Hematopoietic multipotent progenitor cell (in vitro differentiated cells): Measurements from ENCODE around the gene MAN2A2. TPM values are rescaled to one million over a fixed set of nuclear protein-coding genes. Genes with fewer than 3 reads are reported as not detected.

Experiments used
- DNase-seq, 3 donors: peaks; one replicate each; pipeline ENCODE4 v3.0.0-alpha.2; 2011 to 2015; ENCODE audit warnings: low read depth in 2 of 3, low spot score in 2 of 3
- total RNA-seq: library from RNA; depleted of rRNA; stranded (reverse); fragments of >200 nt; gene quantifications from one replicate; pipeline ENCODE4 v1.2.3, GENCODE V29; 2012

Gene MAN2A2
- 224 TPM for total RNA-seq

- peak; percentile 45 to 85 (median 71) for DNase-seq
Measured at GRCh38 chr15:90902840-90903732, at the start of gene MAN2A2. Gene MAN2A2 (plus strand): TSS chr15:90903302. CDS start chr15:90904208, 906 bp downstream.

DNA sequence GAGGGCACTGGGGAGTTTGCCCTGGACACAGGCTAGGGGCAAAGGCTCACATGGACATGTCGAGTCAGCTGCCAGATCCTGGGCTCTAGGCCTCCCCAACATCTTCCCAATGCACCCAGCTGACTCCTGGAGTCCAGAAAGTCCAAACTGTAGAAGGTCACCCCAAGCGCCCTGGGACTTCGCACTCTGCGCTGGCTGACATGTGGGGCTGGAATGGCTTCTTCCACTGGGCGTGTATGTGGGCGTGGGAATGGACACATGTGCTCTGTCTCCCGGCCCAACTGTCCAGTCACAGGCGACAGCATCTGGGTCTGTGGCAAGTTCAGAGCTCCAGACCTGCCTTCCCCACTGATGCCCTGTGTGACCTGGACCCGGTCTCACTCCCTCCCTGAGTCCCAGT lies 48.0 kb upstream of the MAN2A2 start:
- no peak for DNase-seq

DNA sequence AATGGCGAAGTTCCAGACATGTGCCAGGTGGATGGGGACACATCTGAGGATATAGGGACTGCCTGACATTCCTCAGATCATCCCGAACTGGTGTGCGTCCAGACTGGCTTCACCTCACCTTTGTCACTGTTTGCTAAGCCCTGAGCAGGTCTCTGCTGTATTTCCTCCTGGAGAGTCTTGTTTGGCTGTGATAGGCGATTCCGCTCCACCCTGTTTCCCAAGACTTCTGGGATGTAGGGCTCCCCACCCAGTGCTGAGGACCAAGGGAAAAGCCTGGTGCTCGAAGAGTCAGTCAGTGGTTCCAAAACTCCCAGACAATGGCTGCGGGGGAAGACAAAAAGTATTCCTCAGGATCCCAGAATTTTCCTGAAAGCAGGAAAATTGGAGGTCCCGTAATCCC lies 45.8 kb upstream of the MAN2A2 start:
- DNase-seq: no peak

DNA sequence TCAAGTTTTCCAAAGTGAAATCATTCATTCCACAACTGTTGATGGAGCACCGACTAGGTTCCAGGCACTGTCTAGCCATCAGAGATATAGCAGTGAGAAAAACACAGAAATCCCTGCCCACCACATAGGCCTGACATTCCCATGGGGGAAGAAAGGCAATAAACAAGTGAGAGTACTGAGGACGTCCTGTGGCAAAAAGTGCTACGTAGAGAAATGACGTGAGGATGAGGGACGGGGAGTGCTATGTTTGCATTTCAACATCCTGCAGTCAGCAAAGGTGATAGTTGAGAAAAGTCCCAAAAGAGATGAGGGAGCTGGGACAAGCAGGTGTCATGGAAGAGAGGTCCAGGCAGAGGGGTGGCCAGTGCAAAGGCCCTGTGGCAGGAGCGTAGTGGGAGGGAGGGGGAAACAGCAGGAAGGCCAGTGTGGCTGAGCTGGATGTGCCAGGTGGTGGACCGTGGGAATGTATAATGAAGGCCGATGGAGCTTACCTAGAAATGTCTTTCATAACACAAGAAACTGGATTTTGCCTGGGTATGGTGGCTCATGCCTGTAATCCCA lies 45.1 kb upstream of the MAN2A2 start:
- no peak for DNase-seq

DNA sequence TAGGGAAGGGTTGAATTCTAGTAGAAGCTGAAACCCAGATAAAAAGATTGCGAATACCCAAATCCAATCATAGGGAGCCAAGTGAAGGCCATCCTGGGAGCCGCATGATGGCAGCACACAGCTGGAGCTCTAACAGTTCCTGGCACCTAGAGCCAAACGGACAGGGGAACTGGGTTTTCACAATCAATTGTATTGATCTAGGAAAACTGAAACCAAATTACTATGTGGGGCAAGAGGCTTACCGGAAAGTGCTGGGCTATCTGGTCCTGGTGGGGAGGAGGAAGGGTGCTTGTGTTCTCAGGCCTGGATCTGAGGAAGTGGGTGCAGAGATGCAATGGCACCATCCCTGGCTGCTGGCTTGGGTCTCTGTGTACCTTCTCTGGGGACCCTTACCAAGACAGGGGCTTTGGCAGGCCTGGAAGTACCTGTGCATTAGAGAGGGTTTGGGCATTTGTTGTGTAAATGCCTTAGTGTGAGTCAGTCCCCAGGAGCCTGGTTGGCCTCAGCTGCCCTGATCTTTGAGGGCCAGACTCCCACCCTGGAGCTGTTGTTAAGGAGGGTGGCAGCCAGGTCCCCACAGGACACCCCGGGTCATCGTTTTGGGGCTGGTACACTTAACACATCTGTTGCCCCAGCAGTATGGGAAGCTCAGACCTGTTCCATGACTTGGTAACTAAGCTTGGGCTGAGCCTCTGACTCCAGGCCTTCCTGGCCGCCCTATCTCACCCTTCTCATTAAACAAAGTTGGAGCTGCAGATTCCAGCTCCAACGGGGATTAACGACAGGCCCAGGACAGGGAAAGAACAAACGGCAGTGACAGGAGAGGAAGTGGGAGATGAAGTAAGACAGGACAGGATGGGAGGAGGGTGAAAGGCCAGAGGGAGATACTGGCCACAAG lies 43.6 kb upstream of the MAN2A2 start:
- DNase-seq: no peak

DNA sequence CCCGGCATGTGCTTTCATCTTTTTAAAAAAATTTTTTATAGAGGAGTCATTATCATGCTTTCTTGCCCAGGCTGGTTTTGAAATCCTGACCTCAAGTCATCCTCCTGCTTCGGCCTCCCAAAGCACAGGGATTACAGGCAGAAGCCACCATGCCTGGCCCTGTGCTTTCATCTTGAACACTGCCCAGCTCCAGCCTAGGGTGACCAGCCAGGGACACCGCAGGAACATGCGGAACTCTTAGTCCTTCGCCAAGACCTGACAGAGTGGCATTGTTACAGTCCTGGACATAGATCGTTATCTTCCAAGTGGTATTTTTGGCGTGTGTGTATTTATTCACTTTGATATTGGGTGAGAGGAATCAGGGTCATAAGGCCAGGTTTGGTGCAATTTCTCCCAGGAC lies 42.7 kb upstream of the MAN2A2 start:
- no peak for DNase-seq

GRCh38 chr15:90860942-90861675 lies 42.0 kb upstream of the MAN2A2 start:
- no peak for DNase-seq

DNA sequence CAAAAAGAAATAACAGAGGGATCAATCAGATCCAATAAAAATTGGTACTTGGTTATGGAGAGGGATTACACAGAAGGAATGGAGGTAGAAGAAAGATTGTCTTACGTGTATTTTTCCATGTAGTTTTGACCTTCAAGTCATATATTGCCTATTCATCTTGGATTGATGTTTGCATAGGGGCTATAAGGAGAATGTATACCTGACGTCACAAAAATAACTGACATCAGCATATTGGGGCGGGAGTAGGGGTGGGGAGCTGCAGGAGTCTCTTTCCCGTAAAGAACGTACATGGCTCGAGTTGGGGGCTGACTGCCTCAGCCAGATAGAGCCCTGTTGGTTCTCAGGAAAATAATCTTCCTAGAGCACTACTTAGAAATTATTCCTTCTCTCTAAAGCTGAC lies 40.6 kb upstream of the MAN2A2 start:
- no peak for DNase-seq

DNA sequence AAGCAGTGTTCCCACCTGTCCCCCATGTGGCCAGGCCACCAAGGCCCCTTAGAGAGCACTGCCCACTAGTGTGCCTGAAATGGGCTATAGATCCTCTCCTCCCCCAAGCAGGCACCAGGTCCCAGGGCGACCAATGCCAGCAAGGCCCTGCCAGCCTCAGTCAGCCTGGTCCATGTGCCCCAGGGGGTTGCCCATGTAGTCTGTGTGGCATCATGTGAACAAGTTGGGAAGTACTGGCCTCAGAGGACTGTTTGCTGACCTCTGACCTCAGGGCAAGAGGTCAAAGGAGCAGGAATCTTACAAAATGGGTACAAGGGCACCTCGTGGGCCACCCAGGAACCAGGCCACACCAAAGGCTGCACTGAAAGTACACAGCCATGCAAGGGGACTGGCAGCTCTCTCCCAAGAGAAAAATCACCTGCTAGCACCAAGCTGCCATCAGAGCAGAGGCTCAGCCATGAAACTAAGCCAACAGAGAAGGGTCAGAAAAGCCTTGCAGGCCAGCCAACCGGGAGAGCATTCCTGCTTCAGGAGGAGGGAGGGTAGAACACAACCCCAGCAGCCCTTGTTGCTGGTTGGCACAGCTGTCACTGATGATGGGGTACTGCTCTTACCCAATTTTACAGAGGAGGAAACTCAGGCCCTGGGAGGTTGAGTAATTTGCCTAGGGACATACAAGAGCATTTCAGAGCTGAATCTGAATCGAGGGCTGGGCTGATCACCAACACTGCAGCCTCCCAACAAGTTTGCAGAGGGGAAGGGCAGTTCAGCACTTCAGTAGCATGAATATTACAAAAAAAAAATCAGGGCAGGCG lies 39.9 kb upstream of the MAN2A2 start:
- DNase-seq: no peak

DNA sequence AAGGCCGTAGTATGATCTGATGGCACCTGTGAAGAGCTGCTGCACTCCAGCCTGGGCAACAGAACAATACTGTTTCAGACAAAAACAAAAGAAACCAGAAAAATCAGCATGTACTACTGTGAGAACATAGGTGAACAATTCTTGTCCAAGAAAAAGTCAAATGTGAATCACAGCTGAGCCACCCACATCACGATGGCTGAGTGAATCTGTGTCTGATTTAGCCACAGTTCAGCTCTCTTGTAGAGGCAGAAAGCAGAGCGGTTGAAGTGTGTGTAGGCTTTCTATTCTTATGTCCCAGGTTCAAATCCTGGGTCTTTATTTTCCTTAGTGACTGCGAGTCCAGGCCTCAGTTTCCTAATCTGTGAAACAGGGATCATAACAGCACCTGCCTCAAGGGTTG lies 39.1 kb upstream of the MAN2A2 start:
- no peak for DNase-seq

DNA sequence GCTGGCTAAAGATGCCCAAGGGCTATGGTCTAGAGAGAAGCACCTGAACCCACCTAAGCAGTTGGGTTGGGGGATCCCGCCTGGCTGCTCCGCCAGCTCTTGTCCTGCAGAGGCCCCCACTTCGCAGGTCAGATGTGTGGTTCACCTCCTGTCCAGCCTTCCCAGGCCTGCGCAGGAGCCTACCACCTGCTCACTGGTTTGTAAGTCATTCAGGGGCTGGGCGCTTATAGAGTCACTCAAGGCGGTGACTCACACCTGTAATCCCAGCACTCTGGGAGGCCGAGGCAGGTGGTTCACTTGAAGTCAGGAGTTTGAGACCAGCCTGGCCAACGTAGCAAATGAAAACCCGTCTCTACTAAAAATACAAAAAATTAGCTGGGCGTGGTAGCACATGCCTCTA lies 38.6 kb upstream of the MAN2A2 start:
- no peak for DNase-seq

- DNase-seq: no peak
Measured at GRCh38 chr15:90865702-90866101, 37.4 kb upstream of the MAN2A2 start.

DNA sequence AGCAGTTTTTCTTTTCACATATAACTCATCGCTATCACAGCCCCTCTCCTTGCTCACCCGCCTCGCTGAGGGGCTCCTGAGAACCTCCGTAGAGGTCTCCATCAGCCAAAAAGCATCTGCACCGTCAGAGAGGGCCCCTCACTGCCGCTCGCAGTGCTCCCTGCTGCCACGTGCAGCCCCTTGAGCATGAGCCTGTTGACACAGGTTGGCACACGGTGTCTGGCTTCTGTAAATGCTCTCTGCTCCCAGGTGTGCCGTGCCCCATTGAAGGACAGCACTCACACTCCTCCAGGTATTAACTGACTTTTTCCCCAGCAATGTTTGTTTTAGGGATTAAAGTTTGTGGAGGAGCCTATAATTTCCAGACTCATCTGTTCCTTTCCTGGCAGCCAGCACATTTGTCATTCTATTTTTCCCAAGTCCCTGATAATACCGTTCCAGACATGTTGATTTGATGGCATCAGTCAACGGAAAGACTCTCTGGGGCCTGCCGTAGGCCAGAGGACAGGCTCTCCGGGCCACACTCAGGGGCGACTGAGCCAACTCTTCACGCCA lies 36.9 kb upstream of the MAN2A2 start:
- no peak for DNase-seq

- no peak for DNase-seq
Measured at GRCh38 chr15:90866800-90867199, 36.3 kb upstream of the MAN2A2 start.

GRCh38 chr15:90868261-90868689 lies 34.8 kb upstream of the MAN2A2 start, which contains the start of gene FURIN:
Gene FURIN (plus strand): TSS chr15:90868588. CDS start chr15:90875741, 7,153 bp downstream.
- DNase-seq: no peak

- DNase-seq: no peak
Measured at GRCh38 chr15:90869140-90869541, 34.0 kb upstream of the MAN2A2 start.

- DNase-seq: peak in 1 of 3 donors; percentile 74
Measured at GRCh38 chr15:90869601-90870353, 33.3 kb upstream of the MAN2A2 start.

GRCh38 chr15:90870354-90871138 lies 32.6 kb upstream of the MAN2A2 start:
- DNase-seq: peak in 1 of 3 donors; percentile 30
